GM18951 (cell line): ENCODE results near the gene TGIF2.
"Not testable (repeated sequence)": the region's sequence is repeated elsewhere in the genome, so short reads cannot be mapped to it uniquely, and the experiment has no call there.

ENCODE experiments used
- POLR2A ChIP-seq: IDR thresholded peaks from 4 replicates; pipeline ENCODE4 v1.6.1; 2011; ENCODE audit warnings: mild to moderate bottlenecking; ENCODE audit not compliant: insufficient read length, insufficient read depth; ENCODE audit errors: extremely low read depth
- in situ Hi-C: fragments of 300-500 bp; cut with MboI; formaldehyde crosslinking; loops from one replicate; pipeline ENCODE4 v1.12.0; 2022; ENCODE audit warnings: low sequenced_read_pairs, mixed read lengths, inconsistent platforms; ENCODE audit not compliant: unreplicated experiment

TGIF2 gene

DNA sequence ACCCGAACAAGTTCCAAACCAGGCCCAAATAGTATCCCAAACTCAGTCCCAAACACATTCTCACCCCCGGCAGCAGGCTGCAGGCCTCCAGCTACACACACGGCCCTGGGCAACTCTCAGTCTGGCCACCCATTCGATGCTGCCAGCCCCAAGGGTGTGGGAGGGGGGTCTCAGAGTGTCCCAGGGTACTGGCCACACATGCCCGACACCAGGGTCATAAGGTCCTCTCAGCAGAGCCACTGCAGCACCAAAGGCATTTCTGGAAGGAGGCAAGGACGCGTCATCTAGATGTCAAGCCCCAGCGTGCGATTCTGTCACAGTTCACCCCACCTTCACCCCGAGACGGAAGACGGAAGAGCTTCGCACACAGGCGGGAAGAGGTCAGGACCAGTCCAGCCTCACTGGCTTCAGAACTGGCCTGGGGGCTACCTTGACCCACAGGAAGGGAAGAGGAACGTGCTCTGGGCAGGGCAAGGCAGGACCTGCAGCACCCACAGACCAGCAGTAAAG, 22.6 kb upstream of the TGIF2 start:
- in situ Hi-C loops = no loop called here
- TF ChIP-seq POLR2A = no peak

DNA sequence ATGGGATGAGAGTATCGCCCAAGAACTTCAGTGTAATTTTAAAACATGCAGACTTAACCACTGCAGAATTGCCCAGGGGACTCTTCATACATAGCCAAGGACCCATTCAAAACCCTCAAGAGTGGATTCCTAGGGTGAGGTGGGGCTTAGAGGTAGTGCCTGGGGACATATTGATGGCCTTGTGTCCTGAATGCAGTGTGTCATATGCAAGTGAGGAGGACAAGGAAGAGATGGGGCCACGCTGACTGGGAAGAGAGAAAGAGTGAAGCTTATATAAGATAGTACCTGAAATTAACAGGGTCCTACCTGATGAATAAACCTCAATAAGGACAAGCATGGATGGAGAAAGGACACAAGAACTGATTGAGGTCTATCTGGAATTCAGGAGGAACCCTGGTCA, 18.1 kb upstream of the TGIF2 start:
- in situ Hi-C loops = no loop called here
- no peak for TF ChIP-seq POLR2A

DNA sequence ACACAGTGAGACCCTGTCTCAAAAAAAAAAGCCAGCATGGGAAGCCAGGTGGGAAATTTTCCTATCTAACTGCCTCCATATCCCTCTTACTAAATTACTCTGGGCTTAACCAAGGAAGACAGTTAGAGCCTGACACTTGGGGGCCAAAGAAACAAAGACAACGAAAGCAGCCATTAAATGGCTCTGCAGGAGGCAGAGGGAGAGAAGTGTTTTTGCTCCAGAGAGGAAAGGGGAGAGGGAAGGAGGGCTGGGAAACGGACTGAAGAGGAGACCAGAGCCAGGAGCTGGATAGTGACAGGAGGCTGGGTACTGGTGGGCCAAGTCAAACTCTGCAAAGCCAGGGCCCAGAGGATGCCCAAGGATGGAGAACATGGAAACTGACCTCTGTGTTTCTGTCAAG, 10.7 kb upstream of the TGIF2 start:
- TF ChIP-seq POLR2A = no peak
- in situ Hi-C loops = no loop called here

DNA sequence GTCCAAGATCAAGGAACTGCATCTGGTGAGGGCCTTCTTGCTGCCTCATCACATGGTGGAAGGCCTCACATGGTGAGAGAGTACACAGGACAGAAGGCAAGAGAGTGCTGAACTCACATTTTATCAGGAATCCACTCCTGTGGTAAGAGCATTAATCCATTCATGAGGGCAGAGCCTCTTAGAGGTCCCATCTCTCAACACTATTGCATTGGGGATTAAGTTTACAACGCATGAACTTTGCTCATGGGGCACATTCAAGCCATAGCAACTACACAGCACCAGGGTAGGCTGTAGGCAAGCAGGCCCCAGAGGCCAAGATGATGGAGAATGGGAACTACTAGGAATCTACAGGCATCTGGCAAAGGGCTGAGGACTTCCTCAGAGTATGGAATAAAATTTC, 10.0 kb upstream of the TGIF2 start:
- TF ChIP-seq POLR2A = no peak
- in situ Hi-C loops = no loop called here

DNA sequence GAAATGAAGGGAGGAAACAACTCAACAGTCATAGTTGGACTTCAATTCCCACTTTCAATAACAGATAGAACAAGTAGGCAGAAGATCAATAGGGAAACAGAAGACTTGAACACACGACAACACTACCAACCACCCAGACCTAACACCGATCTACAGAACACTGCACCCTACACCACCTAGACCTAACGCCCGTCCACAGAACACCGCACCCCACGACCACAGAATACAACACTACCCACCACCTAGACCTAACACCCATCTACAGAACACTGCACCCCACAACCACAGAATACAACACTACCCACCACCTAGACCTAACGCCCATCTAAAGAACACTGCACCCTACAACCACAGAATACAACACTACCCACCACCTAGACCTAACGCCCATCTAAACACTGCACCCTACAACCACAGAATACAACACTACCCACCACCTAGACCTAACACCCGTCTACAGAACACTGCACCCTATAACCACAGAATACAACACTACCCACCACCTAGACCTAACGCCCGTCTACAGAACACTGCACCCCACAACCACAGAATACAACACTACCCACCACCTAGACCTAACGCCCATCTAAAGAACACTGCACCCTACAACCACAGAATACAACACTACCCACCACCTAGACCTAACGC, 9.2 kb upstream of the TGIF2 start:
- in situ Hi-C loops = not testable (repeated sequence)

DNA sequence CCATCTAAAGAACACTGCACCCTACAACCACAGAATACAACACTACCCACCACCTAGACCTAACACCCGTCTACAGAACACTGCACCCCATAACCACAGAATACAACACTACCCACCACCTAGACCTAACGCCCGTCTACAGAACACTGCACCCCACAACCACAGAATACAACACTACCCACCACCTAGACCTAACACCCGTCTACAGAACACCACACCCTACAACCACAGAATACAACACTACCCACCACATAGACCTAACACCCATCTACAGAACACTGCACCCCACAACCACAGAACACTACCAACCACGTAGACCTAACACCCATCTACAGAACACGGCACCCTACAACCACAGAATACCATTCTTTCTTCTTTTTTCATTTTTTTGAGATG, 8.7 kb upstream of the TGIF2 start:
- in situ Hi-C loops = not testable (repeated sequence)

DNA sequence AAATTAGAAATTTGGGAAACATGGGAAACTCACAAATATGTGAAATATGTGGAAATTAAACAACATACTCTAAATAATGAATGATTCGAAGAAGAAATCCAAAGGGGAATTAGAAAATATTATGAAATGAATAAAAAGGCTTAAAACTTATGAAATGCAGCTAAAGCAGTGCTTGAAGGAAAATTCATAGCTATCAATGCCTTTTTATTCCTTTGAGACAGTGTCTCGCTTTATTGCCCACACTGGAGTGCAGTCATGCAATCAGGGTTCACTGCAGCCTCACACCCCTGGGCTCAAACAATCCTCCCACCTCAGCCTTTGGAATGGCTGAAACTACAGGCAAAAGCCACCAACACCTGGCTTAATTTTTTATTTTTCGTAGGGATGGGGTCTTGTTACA, 7.9 kb upstream of the TGIF2 start:
- TF ChIP-seq POLR2A = no peak
- in situ Hi-C loops = no loop called here

DNA sequence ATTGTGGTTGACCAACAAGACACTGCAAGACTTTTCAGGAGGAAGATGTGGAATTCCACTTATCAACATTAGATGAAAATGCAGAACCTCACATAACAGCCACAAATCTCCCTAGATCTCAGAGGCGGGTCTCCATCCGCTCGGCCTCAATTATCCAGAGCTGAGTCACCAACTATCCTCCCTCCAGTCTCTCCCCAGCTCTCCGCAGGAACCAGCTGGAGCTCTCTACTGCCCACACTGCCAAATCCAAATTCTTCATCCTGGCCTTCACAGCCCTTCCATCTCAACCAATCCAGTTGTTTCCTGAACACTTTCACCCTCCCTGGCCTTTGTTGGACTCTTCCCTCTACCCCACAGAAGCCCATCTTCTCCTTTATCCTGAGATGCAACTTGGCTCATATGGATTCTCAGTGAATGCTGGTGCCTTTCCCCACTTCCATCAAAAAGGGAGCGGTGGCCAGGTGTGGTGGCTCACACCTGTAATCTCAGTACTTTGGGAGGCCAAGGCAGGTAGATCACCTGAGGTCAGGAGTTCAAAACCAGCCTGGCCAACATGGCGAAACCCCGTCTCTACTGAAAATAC, 3.5 kb upstream of the TGIF2 start:
- TF ChIP-seq POLR2A = no peak
- in situ Hi-C loops = no loop called here

DNA sequence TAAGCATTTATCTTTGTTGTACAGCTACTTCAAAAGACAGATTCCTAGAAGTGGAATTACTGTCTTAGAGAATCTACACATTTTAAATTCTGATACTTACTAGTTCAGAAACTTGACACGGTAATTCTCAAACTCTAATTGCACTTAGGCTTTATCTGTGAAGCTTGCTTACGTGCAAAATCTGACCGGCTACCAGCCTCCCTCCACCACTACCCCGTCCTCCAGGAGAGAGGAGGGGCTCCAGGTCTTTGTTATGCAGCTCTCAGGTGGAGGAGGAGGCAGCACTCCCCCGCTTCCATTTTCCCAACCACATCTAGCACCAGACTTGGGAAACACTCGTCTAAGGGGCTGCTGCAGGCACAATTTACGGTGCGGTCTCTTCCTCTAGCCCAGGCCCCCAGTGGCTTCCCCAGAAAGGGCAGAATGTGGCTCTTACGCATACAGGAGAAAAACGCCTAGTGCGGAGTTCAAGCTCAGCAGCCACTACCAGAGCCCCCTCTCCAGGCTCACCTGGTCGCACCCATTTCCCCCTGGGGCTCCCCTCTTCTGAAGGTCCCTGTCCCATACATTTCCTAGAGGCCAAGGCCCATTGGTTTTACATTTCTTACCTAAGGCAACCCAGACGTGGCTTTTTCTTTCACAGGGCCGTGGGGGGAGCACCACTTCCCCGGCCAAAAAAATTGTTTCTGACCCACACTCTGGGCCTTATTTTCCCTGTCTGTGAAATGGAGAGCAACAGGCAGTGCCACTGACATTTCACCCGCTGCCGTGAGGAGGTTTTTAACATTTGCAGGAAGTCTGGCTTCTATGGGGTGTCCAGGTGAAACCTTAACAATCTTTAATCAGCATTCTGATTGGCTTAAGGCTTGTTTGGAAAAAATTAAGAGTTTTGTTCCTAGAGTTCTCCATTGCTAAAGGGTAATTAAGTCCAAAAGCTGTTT, 1.6 kb upstream of the TGIF2 start:
- in situ Hi-C loops = no loop called here
- no peak for TF ChIP-seq POLR2A

DNA sequence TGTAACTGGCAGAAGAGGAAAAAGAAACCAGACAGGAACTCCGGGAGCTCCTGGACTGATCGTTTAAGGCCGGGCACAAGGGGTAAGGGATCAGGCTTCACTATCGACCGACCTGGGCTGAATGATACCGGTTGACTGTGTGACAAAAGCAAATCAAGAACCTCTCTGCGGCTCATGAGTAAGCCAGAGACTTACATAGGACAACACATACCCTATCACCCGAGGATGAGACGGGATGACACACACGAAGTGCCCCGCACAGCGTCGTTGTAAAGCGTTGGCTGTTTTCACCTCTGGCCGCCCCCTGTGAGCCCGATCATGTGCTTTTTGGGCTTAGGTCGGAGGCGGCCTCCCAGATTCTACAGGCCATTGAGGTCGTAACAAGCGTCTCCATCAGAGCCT, 695 bp upstream of the TGIF2 start:
- no peak for TF ChIP-seq POLR2A
- in situ Hi-C loops = no loop called here

DNA sequence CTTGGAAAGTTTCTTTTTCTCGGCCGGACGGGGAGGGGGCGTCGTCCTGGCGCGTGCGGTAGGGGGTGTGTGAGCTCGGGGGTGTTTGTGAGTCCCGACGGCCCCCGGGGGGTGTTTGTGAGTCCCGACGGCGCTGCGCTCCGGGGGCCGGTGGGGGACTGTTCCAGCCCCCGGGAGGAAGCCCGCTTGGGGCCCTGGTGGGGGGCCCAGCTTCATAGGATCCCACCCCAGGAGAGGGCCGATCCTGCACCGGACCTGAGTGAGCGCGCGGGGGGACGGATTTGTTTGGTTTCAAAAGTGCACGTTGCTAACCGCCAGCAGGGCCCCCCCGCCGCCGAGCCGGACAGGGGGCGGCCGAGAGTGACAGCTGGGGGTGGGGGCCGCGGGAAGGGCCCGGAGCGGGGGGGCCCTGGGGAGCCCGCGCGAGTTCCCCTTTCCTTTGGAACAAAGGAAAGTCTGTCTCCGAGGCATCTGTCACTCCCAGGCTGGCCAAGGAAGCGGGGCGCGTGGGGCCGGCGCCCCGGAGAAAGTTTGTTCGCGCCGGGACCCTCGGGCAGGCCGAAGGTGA, 485 bp downstream of the TGIF2 start:
- no peak for TF ChIP-seq POLR2A
- in situ Hi-C loops = no loop called here

DNA sequence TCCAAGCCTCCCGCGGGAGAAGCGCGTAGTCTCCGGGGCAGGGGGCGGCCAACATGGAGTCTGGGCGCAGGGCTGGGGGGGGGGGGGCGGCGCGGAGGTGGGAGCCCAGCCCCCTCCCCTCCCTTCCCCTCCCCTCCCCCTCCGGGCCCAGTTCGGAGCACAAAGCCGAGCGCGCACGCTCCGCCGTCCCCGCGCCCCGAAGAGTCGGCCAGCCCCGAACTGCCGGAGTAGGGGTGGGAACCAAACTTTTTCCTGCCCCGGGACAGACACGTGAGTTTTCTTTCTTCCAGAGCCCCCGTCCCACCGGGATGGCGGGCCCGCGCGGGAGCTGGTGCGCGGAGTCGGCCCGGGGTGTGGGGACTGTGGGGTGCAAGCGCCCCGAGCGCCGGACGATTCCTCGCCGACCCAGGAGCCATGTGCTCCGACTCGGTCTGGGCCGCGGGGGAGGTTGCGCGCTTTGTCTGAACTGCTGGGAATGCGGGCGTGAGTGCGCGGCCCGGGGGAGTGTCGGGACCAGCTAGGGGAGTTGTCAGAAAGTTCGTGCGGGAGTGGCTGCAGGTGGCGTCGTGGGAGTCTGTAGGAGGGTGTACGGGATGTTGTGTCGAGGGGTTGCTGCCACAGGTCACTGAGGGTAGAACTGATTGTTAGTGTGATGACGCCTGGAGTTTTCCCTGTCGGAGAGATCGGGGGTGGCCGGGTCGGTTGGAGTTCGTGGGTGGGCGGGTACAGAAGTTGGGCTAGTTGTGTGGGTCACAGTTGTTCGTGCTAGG, 1.2 kb downstream of the TGIF2 start:
- TF ChIP-seq POLR2A = peak; percentile 40
- in situ Hi-C loops = no loop called here

DNA sequence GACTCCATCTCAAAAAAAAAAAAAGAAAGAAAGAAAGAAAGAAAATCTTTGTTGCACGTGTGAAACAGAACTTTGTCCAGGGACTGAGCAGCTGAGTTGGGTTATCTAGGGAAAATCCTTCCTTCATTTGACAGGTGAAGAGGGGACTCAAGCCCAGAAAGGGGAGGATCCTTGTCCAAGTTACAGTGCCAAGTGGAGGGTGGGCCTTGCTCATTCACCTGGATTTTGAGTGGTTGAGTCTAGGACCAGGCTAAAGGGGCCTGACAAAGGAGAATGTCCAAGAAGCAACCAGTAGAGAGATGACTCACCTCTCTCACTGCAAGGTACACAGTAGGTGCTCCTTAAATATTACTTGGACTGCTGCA, 2.7 kb downstream of the TGIF2 start:
- no peak for TF ChIP-seq POLR2A
- in situ Hi-C loops = no loop called here
